ENCODE results near the gene SPTSSB.
A peak's percentile ranks its signal among the peaks of the same experiment; 100 is the strongest.

Gene SPTSSB

GRCh38 chr3:161371441-161372320 is at the start of gene SPTSSB:
Gene SPTSSB, minus strand, starts transcription at chr3:161371517. Its CDS starts 25,194 bp downstream, at chr3:161346323.
- peak; percentile 11 to 88 (median 87) for DNase-seq

- peak in 2 of 3 experiments; percentile 64 to 89 for DNase-seq
Observed at GRCh38 chr3:161420746-161421145, 49.4 kb upstream of the SPTSSB start.

GRCh38 chr3:161419555-161420333 is 48.4 kb upstream of the SPTSSB start:
- no peak for DNase-seq

GRCh38 chr3:161415506-161416231 is 44.4 kb upstream of the SPTSSB start:
- no peak for DNase-seq

GRCh38 chr3:161414907-161415306 is 43.6 kb upstream of the SPTSSB start:
- no peak for DNase-seq

- no peak for DNase-seq
Observed at GRCh38 chr3:161413855-161414210, 42.5 kb upstream of the SPTSSB start.

- DNase-seq, result peak in 1 of 3 experiments; percentile 19
Observed at GRCh38 chr3:161413127-161413854, 42.0 kb upstream of the SPTSSB start.

GRCh38 chr3:161412123-161412522 is 40.8 kb upstream of the SPTSSB start:
- DNase-seq, result no peak

- DNase-seq, result no peak
Observed at GRCh38 chr3:161409858-161410257, 38.5 kb upstream of the SPTSSB start.

- DNase-seq, result peak; percentile 49 to 73 (median 50)
Observed at GRCh38 chr3:161409069-161409468, 37.8 kb upstream of the SPTSSB start.

GRCh38 chr3:161406594-161407555 is 35.6 kb upstream of the SPTSSB start:
- DNase-seq, result no peak

GRCh38 chr3:161405836-161406235 is 34.5 kb upstream of the SPTSSB start:
- DNase-seq, result no peak

- no peak for DNase-seq
Observed at GRCh38 chr3:161405087-161405486, 33.8 kb upstream of the SPTSSB start.

GRCh38 chr3:161403251-161403650 is 31.9 kb upstream of the SPTSSB start:
- DNase-seq, result no peak

- no peak for DNase-seq
Observed at GRCh38 chr3:161401389-161401788, 30.1 kb upstream of the SPTSSB start.

- DNase-seq, result no peak
Observed at GRCh38 chr3:161400650-161401049, 29.3 kb upstream of the SPTSSB start.

GRCh38 chr3:161395115-161396012 is 24.0 kb upstream of the SPTSSB start:
- no peak for DNase-seq

GRCh38 chr3:161393803-161394202 is 22.5 kb upstream of the SPTSSB start:
- DNase-seq, result no peak

GRCh38 chr3:161393310-161393709 is 22.0 kb upstream of the SPTSSB start:
- no peak for DNase-seq

GRCh38 chr3:161392853-161393252 is 21.5 kb upstream of the SPTSSB start:
- no peak for DNase-seq

All from NCI-H1417 (cell line).